ENCODE measurements around the gene TOP3A.
A peak's percentile ranks its signal among the peaks of the same experiment; 100 is the strongest.

The TOP3A gene

DNA sequence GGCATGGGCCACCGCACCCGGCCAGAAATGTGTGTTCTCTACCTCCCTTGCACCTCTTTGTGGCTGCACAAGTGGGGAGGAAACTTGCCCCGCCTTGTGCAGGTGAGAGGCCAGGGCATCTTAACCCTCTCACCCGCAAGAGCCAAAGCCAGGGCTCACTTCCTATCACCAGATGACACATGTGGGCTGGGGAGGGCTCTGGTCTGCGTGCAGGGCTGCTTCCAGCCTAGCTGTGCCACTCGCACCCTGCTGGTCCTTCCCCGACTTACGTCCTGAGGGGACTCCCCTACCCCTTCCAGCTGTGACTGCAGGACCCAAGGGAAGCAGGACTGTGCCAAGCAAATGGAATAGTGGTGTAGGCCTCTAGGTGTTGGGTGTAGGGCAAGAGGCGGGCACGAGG is 47.4 kb downstream of the TOP3A start:
- H3K36me3 Mint-ChIP-seq: no peaks in the 10 kb centered on the region
- H3K4me1 Mint-ChIP-seq: no peaks in the 10 kb centered on the region
- H3K27me3 Mint-ChIP-seq: no peaks in the 10 kb centered on the region
- H3K27ac Mint-ChIP-seq: no peak overlapping the region
- no peak overlapping the region for H3K4me3 Mint-ChIP-seq
- H3K9me3 Mint-ChIP-seq: no peaks in the 10 kb centered on the region

DNA sequence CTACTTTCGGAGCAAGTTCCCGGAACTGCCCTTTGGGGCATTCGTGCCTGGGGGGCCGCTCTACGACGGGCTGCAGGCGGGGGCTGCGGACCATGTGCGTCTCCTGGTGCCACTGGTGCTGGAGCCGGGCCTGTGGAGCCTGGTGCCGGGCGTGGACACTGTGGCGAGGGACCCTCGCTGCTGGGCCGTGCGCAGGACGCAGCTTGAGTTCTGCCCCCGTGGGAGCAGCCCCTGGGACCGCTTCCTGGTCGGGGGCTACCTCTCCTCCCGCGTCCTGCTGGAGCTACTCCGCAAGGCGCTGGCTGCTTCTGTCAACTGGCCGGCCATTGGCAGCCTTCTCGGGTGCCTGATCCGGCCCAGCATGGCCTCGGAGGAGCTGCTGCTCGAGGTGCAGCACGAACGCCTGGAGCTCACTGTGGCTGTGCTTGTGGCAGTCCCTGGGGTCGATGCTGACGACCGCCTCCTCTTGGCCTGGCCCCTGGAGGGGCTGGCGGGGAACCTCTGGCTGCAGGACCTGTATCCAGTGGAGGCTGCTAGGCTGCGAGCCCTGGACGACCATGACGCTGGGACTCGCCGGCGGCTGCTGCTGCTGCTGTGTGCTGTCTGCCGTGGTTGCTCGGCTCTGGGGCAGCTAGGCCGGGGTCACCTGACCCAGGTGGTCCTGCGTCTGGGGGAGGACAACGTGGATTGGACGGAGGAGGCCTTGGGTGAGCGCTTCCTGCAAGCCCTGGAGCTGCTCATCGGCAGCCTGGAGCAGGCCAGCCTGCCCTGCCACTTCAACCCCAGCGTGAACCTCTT is 50.7 kb downstream of the TOP3A start:
- H3K9me3 Mint-ChIP-seq: no peaks in the 10 kb centered on the region
- H3K4me3 Mint-ChIP-seq: no peak overlapping the region
- H3K27ac Mint-ChIP-seq: no peak overlapping the region
- H3K4me1 Mint-ChIP-seq: peaks cover 17% of the 10 kb centered on the region
- H3K27me3 Mint-ChIP-seq: no peaks in the 10 kb centered on the region
- no peaks in the 10 kb centered on the region for H3K36me3 Mint-ChIP-seq

DNA sequence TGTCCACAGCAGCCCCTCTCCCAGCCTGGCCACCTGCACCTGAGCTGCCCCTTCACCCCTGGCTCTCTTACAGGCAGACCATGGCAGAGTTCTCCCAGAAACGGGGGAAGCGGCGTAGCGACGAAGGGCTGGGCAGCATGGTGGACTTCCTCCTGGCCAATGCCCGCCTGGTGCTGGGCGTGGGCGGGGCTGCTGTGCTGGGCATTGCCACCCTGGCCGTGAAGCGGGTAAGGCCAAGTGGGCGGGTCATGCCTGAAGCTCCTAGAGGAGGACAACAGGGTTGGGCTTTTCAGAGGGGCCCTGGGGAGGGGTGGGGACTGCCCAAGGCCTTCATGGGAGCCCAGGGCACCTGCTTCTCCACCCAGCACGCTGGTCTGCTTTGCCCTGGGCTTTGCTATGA is 52.2 kb downstream of the TOP3A start:
- Mint-ChIP-seq H3K36me3 (no peaks in the 10 kb centered on the region), H3K4me3 (no peak overlapping the region), H3K9me3 (no peaks in the 10 kb centered on the region), H3K27ac (no peak overlapping the region), H3K4me1 (peaks cover 20% of the 10 kb centered on the region), H3K27me3 (no peaks in the 10 kb centered on the region)

DNA sequence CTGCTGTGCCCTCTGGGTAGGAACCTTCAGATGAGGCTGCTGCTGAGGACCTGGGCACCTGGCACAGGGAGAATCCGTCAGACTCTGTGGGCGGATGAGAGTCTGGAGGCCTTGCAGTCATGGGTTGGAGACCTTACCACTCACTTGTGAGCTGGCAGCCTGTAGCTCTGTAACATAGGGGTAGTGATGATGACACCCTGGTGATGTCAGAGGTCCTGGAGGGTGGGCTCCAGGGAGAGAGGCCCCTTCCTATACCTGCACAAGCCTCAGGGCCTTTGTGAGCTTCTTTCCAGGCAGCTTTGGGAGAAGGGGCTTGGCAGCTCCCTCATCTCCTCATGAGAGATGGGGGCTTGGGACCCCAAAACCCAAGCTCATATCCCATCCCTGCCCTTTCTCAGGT is 52.7 kb downstream of the TOP3A start:
- H3K27me3 Mint-ChIP-seq: no peaks in the 10 kb centered on the region
- no peaks in the 10 kb centered on the region for H3K9me3 Mint-ChIP-seq
- no peak overlapping the region for H3K27ac Mint-ChIP-seq
- H3K4me1 Mint-ChIP-seq: peaks cover 22% of the 10 kb centered on the region
- no peaks in the 10 kb centered on the region for H3K36me3 Mint-ChIP-seq
- peak overlapping the region; percentile 84 for H3K4me3 Mint-ChIP-seq

DNA sequence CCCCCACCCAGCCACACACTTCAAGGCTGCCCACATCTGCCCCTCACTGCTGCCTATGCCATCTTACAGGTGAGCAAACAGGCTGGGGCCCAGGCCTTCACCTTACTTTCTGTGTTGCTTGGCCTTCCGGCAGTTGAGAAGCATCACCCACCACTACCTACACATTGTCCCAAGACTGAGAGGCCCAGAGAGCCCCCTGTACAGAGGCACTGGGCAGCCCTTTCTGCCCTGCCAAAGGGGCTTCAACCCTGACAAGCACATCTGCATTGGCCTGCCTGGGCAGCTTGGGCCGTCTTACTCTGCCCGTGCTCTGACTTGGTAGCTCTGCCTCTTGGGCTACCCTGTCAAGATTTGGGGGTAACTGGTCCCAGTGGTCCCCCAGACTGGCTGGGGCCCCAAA is 53.1 kb downstream of the TOP3A start:
- Mint-ChIP-seq H3K4me3 (peak overlapping the region; percentile 84), H3K27me3 (no peaks in the 10 kb centered on the region), H3K4me1 (peaks cover 27% of the 10 kb centered on the region), H3K36me3 (no peaks in the 10 kb centered on the region), H3K9me3 (no peaks in the 10 kb centered on the region), H3K27ac (no peak overlapping the region)

DNA sequence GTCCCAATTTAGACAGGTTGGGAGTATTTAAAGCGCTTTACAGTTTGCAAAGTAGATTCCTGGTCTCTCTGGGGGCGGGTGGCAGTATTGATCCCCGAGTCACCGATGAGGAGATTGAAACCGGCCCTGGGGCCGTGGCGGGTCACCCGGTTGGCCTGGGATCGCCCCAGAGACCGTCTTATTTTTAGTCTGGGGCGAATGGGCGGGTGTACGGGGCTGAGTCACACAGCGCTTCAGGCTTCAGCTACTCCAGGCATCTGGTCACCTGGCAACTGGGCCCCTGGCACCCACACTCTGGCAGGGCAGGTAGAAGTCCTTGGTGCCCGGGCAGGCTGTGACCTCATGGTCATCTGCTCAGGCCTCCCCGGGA is 53.7 kb downstream of the TOP3A start:
- Mint-ChIP-seq H3K36me3 (no peaks in the 10 kb centered on the region), H3K4me1 (peaks cover 32% of the 10 kb centered on the region), H3K27me3 (no peaks in the 10 kb centered on the region), H3K27ac (peak overlapping the region; percentile 55), H3K4me3 (peak overlapping the region; percentile 84), H3K9me3 (no peaks in the 10 kb centered on the region)

DNA sequence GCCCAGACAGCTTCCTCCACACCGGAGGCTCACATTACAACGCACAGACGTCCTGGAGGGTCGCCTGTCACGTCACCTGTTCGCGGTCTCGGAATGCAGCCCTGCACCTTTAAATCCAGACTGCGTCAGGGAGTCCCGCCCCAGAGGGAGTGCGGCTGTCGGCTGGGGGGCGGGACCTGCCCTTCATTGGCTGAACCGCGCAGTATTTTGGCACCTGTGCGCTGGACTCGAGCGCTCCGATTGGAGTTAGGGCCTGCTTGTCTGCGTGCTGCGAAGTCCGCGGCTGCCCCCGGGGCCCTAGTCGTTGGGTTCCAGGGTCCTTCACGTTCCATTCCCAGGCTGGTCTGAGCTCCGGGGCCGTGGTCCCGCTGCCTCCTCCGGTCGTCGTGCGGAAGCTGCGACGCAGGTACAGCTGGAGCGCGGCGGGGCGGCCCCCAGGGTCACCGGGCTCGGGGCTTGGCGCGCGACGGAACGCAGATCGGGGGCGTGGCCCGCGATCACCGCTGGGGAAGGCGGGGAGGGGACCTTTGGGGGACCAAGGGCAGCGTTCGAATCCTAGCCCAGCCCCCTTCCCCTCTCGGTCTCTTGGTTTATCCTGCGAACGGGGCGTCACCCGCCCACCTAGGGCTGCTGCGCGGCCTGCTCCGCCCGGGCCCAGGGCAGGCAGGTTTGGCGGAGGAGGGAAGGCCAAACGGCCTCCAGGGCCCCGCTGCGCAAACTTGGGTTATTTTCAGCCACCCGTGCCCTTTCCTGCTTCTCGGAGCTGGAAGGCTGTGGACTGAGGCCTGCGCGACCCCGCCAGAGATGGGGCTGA is 54.3 kb downstream of the TOP3A start, which contains the start of gene MIEF2:
TSS of gene MIEF2 (plus strand) at position 331 of the 814 bp plus-strand sequence. CDS start 2,059 bp downstream, outside the sequence.
- Mint-ChIP-seq H3K4me3 (peak within 1 kb of the TSS; percentile 84), H3K27me3 (no peaks in the 10 kb centered on the region), H3K27ac (peak within 1 kb of the TSS; percentile 55), H3K9me3 (no peaks in the 10 kb centered on the region), H3K4me1 (peaks cover 36% of the 10 kb centered on the region), H3K36me3 (no peaks in the 10 kb centered on the region)

DNA sequence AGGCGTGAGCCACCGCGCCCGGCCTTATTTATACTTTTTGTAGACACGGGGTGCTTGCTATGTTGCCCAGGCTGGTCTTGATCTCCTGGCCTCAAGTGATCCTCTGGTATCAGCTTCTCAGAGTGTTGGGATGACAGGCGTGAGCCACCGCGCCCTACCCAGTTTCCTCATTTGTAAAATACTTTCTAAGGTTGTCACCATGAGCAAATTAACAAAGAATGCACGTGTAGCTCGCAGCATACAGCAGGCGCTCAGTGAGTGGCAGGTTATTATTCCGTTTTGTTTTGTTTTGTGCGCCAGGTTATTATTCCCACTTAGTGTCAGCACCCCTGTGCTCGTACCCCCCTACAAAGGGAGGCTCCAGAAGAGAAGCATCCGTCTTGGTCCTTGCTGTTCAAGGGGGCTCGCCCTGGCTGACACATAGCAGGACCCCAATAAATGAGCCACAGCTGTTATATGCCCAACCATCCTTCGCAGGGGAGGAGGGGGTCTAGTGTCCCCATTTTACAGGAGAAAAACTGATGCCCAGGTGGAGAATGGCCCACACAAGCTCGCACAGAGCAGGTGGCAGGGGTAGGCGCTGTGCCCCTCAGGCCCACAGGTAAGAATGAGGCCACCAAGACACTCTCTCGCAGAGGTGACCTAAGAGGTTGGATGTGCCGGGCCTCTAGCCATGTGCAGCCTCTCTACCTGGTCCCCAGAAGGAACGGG is 55.0 kb downstream of the TOP3A start:
- no peaks in the 10 kb centered on the region for H3K9me3 Mint-ChIP-seq
- H3K4me3 Mint-ChIP-seq: peak overlapping the region; percentile 84
- no peaks in the 10 kb centered on the region for H3K36me3 Mint-ChIP-seq
- H3K27me3 Mint-ChIP-seq: no peaks in the 10 kb centered on the region
- H3K4me1 Mint-ChIP-seq: peaks cover 36% of the 10 kb centered on the region
- peak overlapping the region; percentile 55 for H3K27ac Mint-ChIP-seq

DNA sequence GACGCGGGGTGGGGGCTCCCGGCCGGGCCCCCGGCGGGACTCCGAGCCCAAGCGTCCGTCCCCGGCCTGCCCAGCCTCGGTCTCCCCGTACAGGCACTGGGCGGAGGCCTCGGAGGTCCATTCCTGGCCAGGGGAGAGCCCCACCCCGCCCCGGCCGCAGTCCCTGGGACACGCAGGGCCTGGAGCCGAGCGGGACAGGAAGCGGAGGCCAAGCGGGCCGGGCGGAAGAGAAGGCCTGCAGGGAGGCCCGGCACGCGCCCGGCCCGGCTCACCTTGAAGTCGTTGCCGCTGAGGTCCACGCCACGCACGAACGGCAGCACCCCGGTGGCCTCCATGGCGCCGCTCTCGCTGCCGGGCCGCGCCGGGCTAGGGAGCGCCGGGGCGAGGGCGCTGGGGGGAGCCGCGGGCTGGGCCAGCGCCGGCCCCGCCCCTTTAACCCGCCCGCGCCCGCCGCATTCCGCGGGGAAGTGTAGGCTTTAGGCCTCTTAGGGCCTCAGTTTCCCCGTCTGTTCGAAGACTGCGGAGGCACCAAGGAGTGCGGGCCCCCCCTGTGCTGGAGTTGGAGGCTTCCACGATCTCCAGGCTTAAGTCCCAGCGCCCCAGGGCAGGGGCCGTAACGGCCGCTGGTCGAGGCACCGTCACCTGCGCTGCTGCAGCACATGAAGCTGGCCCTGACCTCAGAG is 56.3 kb downstream of the TOP3A start, which contains the start of gene FLII:
TSS of gene FLII (minus strand) at position 383 of the 683 bp plus-strand sequence. CDS start at position 335, 48 bp downstream.
- Mint-ChIP-seq H3K27ac (peak within 1 kb of the TSS; percentile 95), H3K9me3 (no peaks in the 10 kb centered on the region), H3K4me3 (peak within 1 kb of the TSS; percentile 99), H3K36me3 (no peaks in the 10 kb centered on the region), H3K4me1 (peaks cover 36% of the 10 kb centered on the region), H3K27me3 (no peaks in the 10 kb centered on the region)

DNA sequence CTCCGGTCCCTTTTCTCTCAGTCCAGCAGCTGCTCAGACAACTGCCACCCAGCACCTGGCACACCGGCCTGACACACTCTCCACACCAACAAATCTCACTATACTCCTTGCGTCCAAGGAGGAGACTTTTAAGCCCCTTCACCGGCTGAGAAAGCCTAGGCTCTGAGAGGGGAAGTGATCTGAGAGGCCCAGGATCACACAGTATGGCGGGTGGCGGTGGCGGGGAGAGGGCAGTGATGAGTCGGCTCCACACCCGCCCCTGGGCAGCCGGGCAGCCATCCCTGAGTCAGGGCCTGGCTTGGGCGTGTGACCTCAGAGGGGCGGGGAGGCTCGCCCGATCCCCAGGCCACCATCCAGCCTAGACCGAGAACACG is 56.8 kb downstream of the TOP3A start:
- Mint-ChIP-seq H3K4me1 (peaks cover 36% of the 10 kb centered on the region), H3K9me3 (no peaks in the 10 kb centered on the region), H3K4me3 (peak overlapping the region; percentile 99), H3K27ac (peak overlapping the region; percentile 95), H3K27me3 (no peaks in the 10 kb centered on the region), H3K36me3 (no peaks in the 10 kb centered on the region)

DNA sequence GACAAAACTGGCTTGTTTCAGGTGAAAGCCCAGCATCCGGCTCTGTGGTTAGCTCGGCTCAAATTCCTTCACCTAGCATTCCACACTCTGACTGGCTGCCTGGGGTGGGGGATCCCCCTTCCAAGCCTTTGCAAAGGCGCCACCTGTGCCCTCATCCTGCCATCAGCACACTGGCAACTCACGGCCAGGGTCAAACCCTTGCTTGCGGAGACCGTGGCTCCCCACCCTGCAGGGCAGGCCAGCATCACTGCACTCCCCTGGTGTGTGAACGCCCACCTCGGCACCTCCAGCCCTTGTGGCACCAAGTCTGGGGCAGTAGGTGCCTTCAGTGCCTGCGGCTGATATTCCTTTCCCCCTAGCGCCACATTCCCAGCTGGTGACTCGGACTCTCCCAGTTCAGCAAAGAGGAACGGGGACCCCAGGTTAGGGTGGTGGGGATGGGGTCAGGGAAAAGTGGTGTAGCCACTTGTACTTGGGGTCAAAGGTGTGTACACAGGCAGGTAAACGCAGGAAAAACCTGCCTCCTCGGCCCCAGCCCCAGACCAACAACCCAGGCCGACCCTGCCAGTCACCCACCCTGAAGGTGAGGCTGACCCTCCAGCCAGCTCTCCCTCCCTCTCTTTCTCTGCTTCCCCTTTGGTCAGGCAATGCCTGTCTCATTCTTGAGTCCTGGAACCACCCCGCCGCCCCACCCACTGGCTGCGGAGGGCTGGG is 57.4 kb downstream of the TOP3A start:
- H3K4me1 Mint-ChIP-seq: peaks cover 36% of the 10 kb centered on the region

DNA sequence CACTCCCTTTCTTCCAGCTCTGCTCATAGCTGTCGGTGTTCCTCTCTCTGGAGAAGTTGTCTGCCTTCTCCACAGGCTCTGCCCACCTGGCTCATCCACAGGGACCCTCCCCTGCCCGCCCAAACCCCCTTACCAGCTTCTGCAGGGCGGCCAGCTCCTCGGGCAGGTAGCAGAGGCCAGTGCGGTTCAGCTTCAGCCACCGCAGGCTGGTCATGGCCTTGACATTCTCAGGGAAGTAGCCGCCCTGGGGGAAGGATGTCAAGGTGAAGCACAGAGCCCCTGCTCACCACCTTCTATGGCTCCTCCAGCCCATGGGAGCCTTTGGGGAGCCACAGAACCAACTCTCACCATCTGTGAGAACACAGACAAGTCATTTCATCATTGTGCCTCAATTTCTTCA is 58.0 kb downstream of the TOP3A start:
- Mint-ChIP-seq H3K9me3 (no peaks in the 10 kb centered on the region), H3K27me3 (no peaks in the 10 kb centered on the region), H3K4me1 (peaks cover 32% of the 10 kb centered on the region), H3K36me3 (no peaks in the 10 kb centered on the region), H3K27ac (peak overlapping the region; percentile 23), H3K4me3 (peak overlapping the region; percentile 99)

More for the DNA sequence above, 57.4 kb downstream of the TOP3A start:
- peak overlapping the region; percentile 99 for H3K4me3 Mint-ChIP-seq
- no peaks in the 10 kb centered on the region for H3K36me3 Mint-ChIP-seq
- H3K9me3 Mint-ChIP-seq: no peaks in the 10 kb centered on the region
- no peaks in the 10 kb centered on the region for H3K27me3 Mint-ChIP-seq
- peak overlapping the region; percentile 95 for H3K27ac Mint-ChIP-seq

DNA sequence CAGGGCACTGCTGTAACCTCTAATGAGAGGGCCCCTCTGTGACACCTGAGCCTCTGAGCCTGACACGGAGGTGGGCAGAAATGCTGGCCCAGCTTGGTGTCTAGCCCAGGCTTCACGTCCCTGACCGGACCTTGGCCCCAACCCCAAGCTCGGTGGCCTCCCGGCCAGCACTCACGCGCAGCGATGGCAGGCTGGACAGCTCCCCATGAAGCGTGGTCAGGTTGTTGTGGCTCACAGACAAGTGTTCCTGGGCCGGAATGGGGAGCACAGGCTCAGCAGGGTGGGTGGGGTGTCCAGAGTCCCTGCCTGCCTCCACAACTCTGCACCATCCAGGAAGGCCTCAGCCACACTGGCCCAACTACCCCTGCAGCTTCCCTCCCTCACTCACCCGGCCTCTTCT is 58.4 kb downstream of the TOP3A start:
- no peaks in the 10 kb centered on the region for H3K9me3 Mint-ChIP-seq
- no peaks in the 10 kb centered on the region for H3K36me3 Mint-ChIP-seq
- H3K4me1 Mint-ChIP-seq: peaks cover 28% of the 10 kb centered on the region
- no peaks in the 10 kb centered on the region for H3K27me3 Mint-ChIP-seq
- no peak overlapping the region for H3K4me3 Mint-ChIP-seq
- H3K27ac Mint-ChIP-seq: no peak overlapping the region

DNA sequence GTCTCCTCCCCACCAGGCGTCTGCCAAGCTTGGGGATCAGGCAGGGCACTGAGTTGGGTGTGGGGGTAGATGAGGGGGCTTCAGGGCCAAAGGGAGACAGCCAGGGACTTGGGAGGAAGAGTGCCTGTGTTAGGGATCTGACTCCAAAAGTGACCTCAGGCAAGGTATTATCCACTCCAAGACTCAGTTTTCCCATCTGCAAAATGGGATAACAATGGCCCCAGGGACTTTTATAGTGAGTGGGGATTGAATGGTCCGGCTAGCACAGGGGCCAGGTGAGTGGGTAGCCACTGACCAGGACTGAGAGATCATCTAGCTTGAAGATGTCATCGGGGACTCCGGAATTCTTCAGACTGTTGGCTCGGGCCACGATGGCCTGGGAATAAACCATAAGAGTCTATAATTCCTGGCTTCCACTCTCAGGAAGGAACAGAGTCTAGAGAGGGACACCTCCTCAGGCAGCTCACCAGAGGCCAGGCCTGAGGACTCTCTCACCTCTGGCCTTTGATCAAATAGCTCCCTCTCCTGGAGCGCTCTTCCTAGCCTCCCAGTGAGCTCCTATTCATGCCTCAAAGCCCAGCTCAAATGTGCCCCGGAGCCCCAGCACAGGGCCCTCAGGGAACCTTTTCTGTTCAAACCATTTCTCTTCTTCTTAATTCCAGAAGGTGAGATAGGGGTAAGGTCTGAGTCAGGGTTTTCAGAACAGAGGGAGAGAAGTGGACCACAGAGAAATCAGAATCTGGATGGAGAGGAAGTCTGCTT is 59.7 kb downstream of the TOP3A start:
- H3K4me3 Mint-ChIP-seq: no peak overlapping the region
- no peaks in the 10 kb centered on the region for H3K36me3 Mint-ChIP-seq
- peaks cover 25% of the 10 kb centered on the region for H3K4me1 Mint-ChIP-seq
- no peak overlapping the region for H3K27ac Mint-ChIP-seq
- no peaks in the 10 kb centered on the region for H3K9me3 Mint-ChIP-seq
- H3K27me3 Mint-ChIP-seq: no peaks in the 10 kb centered on the region

Data from activated naive CD4-positive, alpha-beta T cell treated with anti-CD3 and anti-CD28 coated beads, Interleukin-2, amount 50 U/mL, for 24 hours (primary cell).